Gastroesophageal sphincter (tissue), 4 donors: ENCODE data around the gene OR52B6. TPM values are rescaled to one million over a fixed set of nuclear protein-coding genes. Genes with fewer than 3 reads are reported as not detected.

Experiments used
- ATAC-seq: fragments of 150-250 bp; one replicate; pipeline ENCODE4 v1.9.1; 2016; ENCODE audit warnings: mild to moderate bottlenecking, moderate library complexity
- H3K27ac ChIP-seq, 4 donors: fragments of 200-600 bp; sonication (generic) in 3 of 4; 1 replicate in 3 of 4; 2 replicates in 1 of 4; pipeline ENCODE4 v1.5.1; 2016 to 2019
- H3K27me3 ChIP-seq: fragments of 200-600 bp; sonication (generic); one replicate; pipeline ENCODE4 v1.5.1; 2019
- H3K36me3 ChIP-seq, 2 donors: fragments of 200-600 bp; sonication (generic); one replicate each; pipeline ENCODE4 v1.5.1; 2019; ENCODE audit warnings: control low read depth in 1 of 2
- H3K4me1 ChIP-seq, 3 donors: fragments of 200-600 bp; sonication (generic); 1 replicate in 2 of 3; 2 replicates in 1 of 3; pipeline ENCODE4 v1.5.1; 2016 to 2019; ENCODE audit warnings: control low read depth in 2 of 3
- H3K4me3 ChIP-seq, 2 donors: fragments of 200-600 bp; sonication (generic); one replicate each; pipeline ENCODE4 v1.5.1; 2019; ENCODE audit warnings: mild to moderate bottlenecking in 1 of 2, moderate library complexity in 1 of 2
- H3K9me3 ChIP-seq, 3 donors: fragments of 200-600 bp; sonication (generic); one replicate each; pipeline ENCODE4 v1.5.1; 2017 to 2019; ENCODE audit warnings: control low read depth in 2 of 3
- EP300 ChIP-seq: sonication (generic); formaldehyde crosslinking; IDR thresholded peaks from one replicate; pipeline ENCODE4 v1.6.1; 2017; ENCODE audit warnings: antibody characterized with exemption, mild to moderate bottlenecking
- POLR2A ChIP-seq, 2 donors: fragments of 450-650 bp; IDR thresholded peaks; one replicate each; pipeline ENCODE4 v1.6.1; 2017; ENCODE audit warnings: antibody characterized with exemption in 2 of 2, mild to moderate bottlenecking in 2 of 2, moderate library complexity in 1 of 2
- POLR2AphosphoS5 ChIP-seq: sonication (generic); formaldehyde crosslinking; IDR thresholded peaks from one replicate; pipeline ENCODE4 v1.6.1; 2017; ENCODE audit warnings: antibody characterized with exemption
- WGBS, 2 donors: methylation state at CpG; one replicate each; pipeline ENCODE4 v1.1.5; 2018; ENCODE audit warnings: low coverage in 1 of 2; 5-methylcytosine and 5-hydroxymethylcytosine counted together
- total RNA-seq, 4 donors: library from RNA; depleted of rRNA; stranded (reverse); fragments of >200 nt; gene quantifications; one replicate each; pipeline ENCODE4 v1.1.0, GENCODE V29; 2016
- TF ChIP-seq, protein P1 (sequence below), 4 experiments: fragments of 200-600 bp in 2 of 4; fragments of 450-650 bp in 2 of 4; sonication (generic) in 1 of 4; IDR thresholded peaks; one replicate each; pipeline ENCODE4 v1.5.1; 2017 to 2019; ENCODE audit warnings: antibody characterized with exemption in 4 of 4, mild to moderate bottlenecking in 2 of 4, moderate library complexity in 2 of 4

The OR52B6 gene
- total RNA-seq, 4 donors from 2014 or later: not detected

DNA sequence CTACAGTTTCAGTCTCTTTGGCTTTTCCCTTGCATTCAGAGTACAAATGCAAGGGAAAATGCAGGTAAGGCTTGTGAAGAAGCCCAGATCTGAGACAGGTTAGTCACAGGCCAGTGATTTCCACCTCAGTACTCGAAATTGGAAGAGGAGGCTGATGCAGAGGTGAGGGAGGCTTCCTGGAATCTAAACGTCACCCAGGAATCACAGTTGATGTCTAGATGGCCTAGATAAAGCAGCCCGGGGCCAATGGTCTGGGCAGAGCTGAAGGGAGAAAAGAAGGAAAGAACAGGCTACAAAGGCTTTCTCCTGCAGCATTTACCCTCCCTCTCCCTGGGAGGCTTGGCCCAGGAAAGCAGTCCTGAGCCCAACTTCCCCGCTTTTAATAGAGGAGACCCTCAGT, 24.2 kb downstream of the OR52B6 start:
- Histone ChIP-seq H3K4me3 (no peak overlapping the region), H3K27ac (no peak overlapping the region)

DNA sequence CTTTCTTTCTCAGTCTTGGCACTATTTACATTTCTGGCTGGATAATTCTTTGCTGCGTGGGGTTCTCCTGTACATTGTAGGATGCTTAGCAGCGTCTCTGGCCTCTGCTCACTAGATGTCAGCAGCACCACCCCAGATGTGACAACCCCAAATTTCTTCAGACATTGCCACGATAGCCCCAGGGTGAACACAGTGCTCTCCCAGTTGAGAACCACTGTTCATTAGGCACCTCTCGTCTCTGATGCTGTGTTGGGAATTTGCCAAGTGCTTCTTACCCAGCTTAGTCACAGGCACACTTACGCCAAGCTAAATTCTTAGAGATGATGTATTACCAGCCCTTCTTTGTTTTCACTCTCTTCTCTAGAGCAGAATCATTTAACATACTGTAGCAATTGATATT, 25.2 kb downstream of the OR52B6 start:
- Histone ChIP-seq H3K4me1 (peaks cover 0 to 16% (median 0%) of the 10 kb centered on the region in 3 donors), H3K27ac (peak overlapping the region in 1 of 4 donors; percentile 10), H3K4me3 (no peak overlapping the region), H3K36me3 (peaks cover 0 to 20% of the 10 kb centered on the region in 2 donors), H3K9me3 (no peaks in the 10 kb centered on the region), H3K27me3 (no peaks in the 10 kb centered on the region)
- TF ChIP-seq POLR2AphosphoS5: no peak
- TF ChIP-seq, protein P1, sequence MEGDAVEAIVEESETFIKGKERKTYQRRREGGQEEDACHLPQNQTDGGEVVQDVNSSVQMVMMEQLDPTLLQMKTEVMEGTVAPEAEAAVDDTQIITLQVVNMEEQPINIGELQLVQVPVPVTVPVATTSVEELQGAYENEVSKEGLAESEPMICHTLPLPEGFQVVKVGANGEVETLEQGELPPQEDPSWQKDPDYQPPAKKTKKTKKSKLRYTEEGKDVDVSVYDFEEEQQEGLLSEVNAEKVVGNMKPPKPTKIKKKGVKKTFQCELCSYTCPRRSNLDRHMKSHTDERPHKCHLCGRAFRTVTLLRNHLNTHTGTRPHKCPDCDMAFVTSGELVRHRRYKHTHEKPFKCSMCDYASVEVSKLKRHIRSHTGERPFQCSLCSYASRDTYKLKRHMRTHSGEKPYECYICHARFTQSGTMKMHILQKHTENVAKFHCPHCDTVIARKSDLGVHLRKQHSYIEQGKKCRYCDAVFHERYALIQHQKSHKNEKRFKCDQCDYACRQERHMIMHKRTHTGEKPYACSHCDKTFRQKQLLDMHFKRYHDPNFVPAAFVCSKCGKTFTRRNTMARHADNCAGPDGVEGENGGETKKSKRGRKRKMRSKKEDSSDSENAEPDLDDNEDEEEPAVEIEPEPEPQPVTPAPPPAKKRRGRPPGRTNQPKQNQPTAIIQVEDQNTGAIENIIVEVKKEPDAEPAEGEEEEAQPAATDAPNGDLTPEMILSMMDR (IDR thresholded peaks at IDR 0.05): no peak
- no peak for TF ChIP-seq EP300
- no peak for TF ChIP-seq POLR2A (IDR thresholded peaks at IDR 0.05)
- WGBS, 2 donors: 25 to 71% methylated on average over 3 to 5 of the region's 5 CpGs
- peak; percentile 18 for ATAC-seq

More for the DNA sequence above, 24.2 kb downstream of the OR52B6 start:
- no peak for ATAC-seq
- Histone ChIP-seq H3K4me1 (peaks cover 0 to 25% (median 0%) of the 10 kb centered on the region in 3 donors), H3K27me3 (no peaks in the 10 kb centered on the region), H3K36me3 (peaks cover 0 to 11% of the 10 kb centered on the region in 2 donors), H3K9me3 (no peaks in the 10 kb centered on the region)
- 88% methylated on average over 3 of the region's 4 CpGs; no CpG with 5 or more reads in 1 of the 2 donors for WGBS, 2 donors
- TF ChIP-seq EP300 (no peak), POLR2A (IDR thresholded peaks at IDR 0.05) (no peak), POLR2AphosphoS5 (no peak)
- TF ChIP-seq, protein P1 (IDR thresholded peaks at IDR 0.05): no peak

DNA sequence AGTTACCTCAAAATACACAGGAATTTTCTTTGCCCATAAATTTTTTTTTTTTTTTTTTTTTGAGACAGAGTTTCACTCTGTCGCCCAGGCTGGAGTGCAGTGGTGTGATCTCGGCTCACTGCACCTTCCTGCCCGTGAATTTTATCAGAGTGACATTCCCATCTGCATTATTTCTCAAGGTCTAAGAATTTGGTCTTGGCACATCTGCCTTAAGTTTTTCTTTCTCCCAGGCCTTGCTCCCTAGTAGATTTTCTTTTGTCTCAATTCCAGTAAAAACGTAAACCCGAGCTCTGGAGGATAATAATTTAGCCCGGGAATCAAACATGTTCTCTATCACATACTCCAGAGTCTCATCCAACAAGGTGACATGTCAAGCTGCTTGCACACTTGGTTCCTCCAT, 28.1 kb downstream of the OR52B6 start:
- peaks cover 0 to 12% (median 0%) of the 10 kb centered on the region in 3 donors for H3K4me1 ChIP-seq
- no peak for ATAC-seq
- no peaks in the 10 kb centered on the region for H3K27me3 ChIP-seq
- TF ChIP-seq POLR2AphosphoS5 (no peak), EP300 (no peak), POLR2A (IDR thresholded peaks at IDR 0.05) (no peak)
- TF ChIP-seq, protein P1 (IDR thresholded peaks at IDR 0.05): no peak
- WGBS, 2 donors: 40 to 51% methylated on average over 1 to 6 of the region's 6 CpGs
- H3K36me3 ChIP-seq: peaks cover 0 to 24% of the 10 kb centered on the region in 2 donors
- H3K27ac ChIP-seq: no peak overlapping the region
- H3K4me3 ChIP-seq: no peak overlapping the region
- H3K9me3 ChIP-seq: no peaks in the 10 kb centered on the region

DNA sequence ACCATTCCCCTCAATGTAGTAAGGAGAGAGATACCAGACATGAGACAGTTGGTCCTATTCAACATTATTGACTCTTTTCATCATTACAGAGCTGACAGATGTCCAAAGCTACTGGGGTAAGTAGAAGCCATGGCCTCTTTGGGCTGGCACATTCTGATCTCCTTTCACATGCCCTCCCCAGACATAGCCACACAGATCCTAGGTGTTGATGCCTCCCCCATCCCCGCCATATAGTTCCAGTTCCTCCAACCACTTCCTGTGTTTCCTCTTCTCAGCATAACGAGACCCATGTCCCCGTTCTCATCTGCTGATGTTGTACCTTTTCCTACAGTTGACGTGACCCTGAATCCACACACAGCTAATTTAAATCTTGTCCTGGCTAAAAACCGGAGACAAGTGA, 29.8 kb downstream of the OR52B6 start:
- H3K4me1 ChIP-seq: peaks cover 0 to 9% (median 0%) of the 10 kb centered on the region in 3 donors

DNA sequence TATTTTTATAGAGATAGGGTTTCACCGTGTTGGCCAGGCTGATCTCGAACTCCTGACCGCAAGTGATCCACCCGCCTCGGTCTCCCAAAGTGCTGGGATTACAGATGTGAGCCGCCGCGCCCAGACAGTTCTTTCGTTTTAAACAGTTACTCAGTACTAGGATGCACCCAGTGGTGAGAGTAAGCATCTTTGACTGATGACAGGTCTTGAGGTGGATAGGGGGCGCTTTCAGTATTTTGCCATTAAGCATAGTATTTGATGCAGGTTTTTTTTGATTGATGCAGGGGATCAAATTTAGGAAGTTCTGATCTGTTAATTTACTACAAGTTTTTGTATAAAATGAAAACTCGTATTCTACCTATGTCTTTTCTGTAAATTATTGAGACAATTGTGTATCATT, 30.9 kb downstream of the OR52B6 start:
- Histone ChIP-seq H3K4me1 (no peaks in the 10 kb centered on the region), H3K27ac (no peak overlapping the region), H3K4me3 (no peak overlapping the region), H3K36me3 (peaks cover 0 to 13% of the 10 kb centered on the region in 2 donors), H3K27me3 (no peaks in the 10 kb centered on the region), H3K9me3 (no peaks in the 10 kb centered on the region)
- WGBS, 2 donors: 91 to 100% methylated on average over 1 to 11 of the region's 11 CpGs
- TF ChIP-seq, protein P1 (IDR thresholded peaks at IDR 0.05): no peak
- TF ChIP-seq POLR2AphosphoS5 (no peak), POLR2A (IDR thresholded peaks at IDR 0.05) (no peak), EP300 (no peak)
- no peak for ATAC-seq

More for the DNA sequence above, 29.8 kb downstream of the OR52B6 start:
- no peak for ATAC-seq
- Histone ChIP-seq H3K36me3 (peaks cover 0 to 14% of the 10 kb centered on the region in 2 donors), H3K27me3 (no peaks in the 10 kb centered on the region), H3K4me3 (no peak overlapping the region), H3K9me3 (no peaks in the 10 kb centered on the region), H3K27ac (no peak overlapping the region)
- no peak for TF ChIP-seq POLR2AphosphoS5
- TF ChIP-seq, protein P1 (IDR thresholded peaks at IDR 0.05): no peak
- TF ChIP-seq POLR2A (IDR thresholded peaks at IDR 0.05): no peak
- TF ChIP-seq EP300: no peak
- 82 to 91% methylated on average over 3 to 5 of the region's 5 CpGs for WGBS, 2 donors
